HG03066 (cell line): ENCODE measurements around the gene NPDC1.
"Not testable (repeated sequence)": the region's sequence is repeated elsewhere in the genome, so short reads cannot be mapped to it uniquely, and the experiment has no call there.

Experiments used
- ATAC-seq: cut with Tn5 transposase; IDR thresholded peaks from one replicate; pipeline ENCODE4 v1.9.1; 2021; ENCODE audit warnings: low read depth; ENCODE audit not compliant: unreplicated experiment

The NPDC1 gene

DNA sequence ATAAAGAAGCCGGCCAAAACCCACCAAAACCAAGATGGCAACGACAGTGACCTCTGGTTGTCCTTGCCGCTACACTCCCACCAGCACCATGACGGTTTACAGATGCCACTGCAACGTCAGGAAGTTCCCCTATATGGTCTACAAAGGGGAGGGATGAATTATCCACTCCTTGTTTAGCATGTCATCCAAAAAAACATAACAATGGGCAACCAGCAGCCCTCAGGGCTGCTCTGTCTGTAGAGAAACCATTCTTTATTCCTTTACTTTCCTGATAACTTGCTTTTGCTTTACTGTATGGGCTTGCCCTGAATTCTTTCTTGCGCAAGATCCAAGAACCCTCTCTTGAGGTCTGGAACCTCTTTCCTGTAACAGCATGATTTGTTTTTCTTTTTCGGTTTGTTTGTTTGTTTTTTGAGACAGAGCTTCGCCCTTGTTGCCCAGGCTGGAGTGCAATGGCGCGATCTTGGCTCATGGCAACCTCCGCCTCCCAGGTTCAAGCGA is 29.3 kb upstream of the NPDC1 start:
- ATAC-seq: no peak

DNA sequence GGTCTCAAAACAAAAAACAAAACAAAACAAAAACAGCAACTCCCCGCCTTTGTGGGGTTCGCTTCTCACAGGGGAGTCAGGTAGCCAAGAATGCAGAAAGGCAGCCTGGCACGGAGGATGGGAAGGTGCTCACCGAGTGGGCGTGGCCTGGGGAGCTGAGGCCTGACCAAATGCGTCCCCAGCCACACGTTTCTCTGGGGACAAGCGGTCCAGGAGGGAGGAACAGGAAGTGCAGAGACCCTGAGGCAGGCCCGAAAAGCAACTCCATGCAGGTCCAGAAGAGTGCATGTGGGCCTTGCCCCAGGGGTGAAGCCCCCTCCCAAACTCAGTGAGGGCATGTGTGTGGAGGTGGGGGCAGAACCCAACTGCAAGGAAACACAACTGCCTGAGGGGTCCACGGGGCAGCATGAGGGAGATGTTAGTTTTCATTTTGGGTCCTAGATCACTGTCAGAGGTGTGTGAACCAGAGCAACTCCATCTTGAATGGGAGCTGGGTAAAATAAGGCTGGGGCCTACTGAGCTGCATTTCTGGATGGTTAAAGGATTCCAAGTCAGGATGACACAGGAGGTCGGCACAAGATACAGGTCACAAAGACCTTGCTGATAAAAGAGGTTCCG is 28.8 kb upstream of the NPDC1 start:
- no peak for ATAC-seq

DNA sequence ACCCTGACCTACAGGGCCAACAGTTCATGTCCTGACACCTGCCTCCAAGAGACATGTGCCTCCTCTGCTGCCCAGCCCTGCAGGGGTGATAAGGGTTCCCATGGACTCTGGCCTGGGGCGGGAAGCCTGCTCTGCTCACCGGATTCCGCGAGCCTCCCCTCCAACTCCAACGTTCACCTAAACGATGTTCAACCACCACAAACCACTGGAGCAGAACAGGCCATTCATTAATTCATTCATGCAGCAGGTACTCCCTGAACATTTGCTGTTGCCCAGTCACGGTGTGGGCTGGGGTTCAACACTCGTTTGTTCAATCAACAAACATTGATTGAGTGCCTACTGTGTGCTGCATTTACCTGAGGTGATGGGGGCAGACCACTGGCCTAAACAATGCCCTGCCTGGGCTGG is 28.0 kb upstream of the NPDC1 start:
- no peak for ATAC-seq

DNA sequence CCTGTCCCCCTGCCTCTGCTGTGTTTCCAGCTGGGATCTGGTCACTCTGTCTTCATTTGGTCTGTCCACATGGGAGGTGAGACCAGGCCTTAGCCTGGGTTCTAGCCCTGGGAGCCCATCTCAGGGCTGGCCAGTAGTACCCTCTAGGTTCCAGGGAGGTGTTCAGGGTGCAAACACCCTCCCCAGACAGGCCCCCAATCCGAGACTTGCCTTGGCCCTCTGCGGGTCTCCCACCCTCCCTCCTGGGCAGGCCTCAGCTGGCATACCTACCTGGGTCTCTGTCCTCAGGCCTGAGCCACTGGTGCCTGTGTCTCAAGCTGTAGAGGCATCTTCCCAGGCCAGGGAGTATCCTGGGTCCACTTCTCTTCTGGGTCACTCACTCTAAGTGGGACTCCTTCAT is 25.3 kb upstream of the NPDC1 start:
- ATAC-seq: no peak

DNA sequence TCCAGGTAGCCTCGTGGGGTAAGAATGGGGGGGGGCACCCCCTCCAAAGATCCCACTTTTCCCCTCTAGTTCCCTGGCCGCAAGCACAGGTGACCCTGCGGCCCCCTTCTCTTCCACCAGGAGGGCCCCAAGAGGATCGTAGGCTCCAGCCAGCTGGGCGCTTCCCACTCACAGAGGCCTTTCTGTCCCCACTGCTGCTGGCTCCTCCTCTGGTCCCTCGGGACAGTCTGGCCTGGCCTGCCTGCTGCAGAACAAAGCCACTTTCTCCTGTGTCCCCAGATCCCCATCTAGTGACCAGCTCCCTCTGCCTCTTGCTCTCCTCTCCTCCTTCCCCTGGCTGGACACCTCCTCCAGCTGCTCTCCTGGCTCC is 24.9 kb upstream of the NPDC1 start:
- ATAC-seq: no peak

DNA sequence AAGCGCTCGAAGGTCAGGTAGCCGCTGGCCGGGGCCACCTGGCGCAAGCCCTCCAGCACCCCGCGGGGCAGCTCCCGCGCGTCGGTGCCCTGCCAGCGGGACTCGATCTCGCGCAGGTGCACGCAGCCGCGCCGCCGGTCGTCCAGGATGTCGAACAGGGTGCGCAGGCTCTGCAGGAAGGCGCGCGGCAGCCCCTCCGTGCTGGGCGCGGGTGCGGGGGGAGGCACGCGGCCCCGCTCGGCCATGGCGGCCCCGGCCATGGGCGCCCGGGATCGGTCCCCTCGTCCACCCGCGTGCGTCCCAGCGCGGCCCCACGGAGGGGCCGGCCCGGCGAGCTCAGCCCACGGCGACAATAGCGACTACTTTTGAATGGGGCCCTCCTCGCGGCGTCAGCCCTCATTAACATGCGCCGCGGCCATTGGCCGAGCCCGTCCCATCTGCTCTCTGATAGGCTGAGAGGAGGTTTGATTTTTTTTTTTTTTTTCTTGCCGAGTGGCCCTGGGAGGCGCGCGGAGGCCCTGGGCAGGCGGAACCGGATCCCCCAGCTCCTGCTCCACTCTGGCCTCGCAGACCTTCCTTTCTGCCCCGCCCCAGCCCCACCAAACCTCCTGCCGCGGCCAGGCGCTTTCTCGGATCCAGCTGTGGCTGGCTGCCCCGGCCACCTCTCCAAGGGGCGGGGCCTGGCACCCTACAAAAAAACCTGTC is 24.4 kb upstream of the NPDC1 start, which contains the start of gene SAPCD2:
TSS of gene SAPCD2 (minus strand) at position 357 of the 705 bp plus-strand sequence. CDS start at position 260, 97 bp downstream.
- peak; percentile 76 for ATAC-seq

DNA sequence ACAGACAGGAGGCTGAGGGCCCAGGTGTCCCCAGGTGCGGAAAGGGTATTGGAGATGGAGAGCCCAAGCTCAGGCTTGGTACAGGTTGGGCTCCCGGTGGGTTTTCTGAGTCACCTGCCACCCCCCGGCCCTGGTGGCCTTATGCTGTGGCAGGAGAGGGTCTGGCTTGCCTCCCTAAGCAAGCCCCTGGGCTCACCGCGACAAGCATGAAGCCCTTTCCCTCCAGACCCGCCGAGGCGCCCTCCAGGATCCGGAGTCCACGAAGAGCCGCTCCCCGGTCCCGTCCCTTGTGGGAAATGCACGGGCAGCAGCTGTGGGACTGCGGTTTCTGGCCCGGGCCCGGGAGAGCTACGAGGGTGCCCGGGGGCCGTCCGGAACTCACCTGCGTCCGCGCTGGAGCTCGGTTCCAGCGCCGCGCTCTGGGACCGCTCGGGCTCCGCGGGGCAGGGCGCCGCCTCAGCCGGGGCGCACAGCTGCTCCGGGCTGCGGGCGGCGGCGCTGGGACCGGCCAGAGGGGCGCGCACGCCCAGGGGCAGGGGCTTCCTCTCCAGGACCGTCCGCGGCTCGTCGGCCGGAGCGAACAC is 23.6 kb upstream of the NPDC1 start:
- no peak for ATAC-seq

DNA sequence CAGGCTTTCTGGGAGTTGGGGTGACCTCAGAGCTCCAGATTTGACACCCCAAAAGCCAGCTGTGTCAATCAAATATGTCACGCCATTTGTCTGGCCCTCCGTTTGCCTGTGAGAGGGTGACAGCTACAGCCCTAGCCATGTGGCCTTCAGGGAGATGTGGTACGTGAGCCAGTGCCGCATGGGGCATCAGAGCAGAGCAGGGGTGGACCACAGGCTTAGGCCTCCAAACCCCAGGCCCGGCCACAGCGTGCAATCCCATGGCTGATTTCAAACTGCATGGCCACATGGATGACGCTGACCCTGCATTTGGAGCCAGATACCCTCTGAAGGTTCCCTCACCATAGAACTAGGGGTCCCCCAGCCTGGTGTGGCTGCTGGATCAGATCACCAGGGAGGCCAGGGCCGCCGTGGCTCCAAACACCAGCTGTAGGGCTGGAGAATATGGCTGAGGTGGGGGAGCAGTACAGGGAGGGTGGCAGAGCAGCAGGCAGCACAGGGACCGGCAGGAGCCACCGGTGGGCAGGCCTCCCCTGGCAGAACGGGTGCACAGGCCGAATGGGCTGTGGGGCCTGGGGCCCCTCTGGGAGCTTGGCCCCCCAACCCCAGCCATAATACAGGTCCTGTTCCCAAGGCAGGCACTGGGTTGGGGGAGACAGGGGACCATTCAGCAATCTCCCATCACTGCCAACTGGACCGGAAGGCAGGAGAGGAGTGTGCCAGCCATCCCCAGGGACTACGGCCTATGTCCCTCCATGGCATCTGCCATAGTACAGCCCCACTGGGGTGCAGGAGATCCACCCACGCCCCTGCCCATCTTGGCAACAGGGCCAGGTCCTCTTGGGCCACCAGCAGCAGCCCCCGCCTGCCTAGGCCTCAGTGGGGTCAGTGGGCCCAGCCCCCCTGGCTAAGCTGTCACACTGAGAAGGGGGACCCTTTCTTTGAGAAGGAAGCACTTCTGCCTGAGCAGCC is 22.8 kb upstream of the NPDC1 start:
- ATAC-seq: no peak

DNA sequence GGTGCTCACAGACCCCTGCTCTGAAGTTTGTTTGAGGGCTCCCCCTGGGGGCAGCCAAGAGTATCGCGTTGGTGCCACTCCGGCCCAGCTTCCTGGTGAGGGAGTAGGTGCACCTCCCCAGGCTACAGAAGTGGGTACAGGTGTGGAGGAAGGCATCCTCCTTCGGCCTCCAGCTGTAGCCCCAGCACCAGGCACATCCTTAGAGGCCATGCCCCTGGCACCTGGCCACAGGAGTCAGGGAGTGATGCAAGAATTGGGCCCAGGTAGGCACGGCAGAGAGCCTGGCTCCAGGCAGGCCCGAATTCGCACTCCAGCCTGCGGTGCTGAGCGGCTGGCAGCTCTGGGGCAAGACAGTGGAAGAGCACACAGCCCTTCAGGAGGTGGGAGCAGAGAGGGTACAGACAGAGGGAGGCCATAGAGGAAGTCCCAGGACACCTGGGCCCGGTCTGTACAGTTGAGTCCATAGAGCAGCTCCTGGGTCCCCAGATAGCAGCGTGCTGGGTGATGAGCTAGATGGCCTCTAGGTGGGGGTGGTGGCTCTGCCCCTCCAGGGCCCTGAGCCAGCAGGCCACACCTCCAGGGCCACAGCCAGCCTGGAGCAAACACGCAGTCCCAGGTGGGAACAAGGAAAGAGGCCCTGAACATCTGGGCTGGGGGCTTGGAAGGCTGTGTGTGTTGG is 22.0 kb upstream of the NPDC1 start:
- ATAC-seq: no peak

DNA sequence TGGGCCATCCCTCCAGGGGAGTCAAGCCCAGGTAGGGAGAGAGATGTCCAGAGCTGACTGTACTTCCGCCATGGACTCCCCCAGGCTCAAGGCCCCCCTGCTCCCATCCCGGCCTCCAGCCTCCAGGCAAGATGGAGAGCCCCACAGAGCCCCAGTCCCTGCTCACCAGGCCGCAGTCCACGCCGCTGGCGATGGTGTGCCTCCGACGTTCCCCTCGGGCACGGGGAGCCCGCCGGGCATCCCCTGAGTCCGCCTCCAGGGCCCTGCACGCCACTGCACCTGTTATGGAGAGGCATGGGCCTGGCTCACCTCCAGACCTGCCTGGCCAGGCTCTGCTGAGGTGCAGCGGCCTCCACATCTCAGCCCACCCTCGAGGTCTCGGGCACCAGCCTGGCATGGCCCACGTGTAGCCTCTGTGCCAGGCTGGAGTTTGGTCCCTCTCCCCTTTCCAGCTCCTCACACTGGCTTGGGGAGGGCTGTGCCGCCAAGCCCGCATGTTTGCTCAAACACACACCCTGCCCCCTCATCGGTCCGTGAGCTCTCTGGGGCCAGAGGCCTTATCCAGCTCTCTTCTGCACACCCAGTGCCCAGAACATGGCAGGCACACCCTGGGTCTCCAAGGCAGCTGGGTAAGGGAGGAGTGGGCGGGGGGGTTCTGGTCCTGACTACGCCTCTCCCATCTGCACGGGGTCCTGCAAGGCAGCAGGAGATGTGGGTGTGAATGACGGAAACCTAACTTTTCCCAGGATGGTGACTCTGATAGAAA is 20.3 kb upstream of the NPDC1 start:
- no peak for ATAC-seq

DNA sequence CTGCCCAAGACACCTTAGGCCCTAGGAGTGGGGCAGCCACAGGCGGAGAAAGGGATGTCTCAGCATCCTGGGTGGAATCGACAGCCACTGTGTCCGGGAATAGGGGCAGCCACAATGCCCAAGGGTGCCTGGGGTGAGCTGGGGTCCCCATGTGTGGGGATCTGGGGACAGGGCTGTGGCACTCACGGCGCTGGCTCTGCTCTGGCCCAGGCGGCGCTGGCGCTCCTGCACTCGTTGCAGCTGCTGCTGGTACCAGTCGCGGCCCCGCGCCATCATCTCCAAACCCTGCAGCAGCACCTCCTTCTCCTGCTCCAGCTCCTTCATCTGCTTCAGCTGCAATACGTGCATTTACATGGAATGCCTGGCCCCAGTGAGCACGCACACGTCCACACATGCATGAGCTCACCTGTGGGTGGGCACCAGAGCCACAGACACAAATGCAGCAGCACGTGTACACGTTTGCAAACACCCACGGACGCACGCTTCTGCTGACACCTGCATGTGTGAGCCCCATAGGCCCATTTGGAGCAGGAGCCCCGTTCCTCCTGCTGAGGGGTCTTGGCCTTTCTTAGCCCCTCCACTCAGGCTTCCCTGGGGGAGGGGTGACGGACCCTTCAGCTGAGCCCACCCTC is 19.5 kb upstream of the NPDC1 start:
- no peak for ATAC-seq

DNA sequence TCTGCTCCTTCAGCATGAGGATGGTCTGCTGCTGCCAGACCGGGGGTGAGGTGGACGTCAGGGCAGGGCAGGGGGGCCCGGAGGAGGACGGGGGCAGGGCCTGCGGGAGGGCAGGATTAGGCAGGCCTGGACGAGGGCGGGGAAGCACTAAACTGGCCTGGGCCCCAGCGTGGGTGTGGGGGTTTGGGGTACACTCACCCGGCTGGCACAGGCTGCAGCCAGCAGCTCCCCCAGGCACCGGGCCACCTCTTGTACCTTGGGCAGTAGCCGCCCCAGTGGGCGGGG is 18.8 kb upstream of the NPDC1 start:
- no peak for ATAC-seq

DNA sequence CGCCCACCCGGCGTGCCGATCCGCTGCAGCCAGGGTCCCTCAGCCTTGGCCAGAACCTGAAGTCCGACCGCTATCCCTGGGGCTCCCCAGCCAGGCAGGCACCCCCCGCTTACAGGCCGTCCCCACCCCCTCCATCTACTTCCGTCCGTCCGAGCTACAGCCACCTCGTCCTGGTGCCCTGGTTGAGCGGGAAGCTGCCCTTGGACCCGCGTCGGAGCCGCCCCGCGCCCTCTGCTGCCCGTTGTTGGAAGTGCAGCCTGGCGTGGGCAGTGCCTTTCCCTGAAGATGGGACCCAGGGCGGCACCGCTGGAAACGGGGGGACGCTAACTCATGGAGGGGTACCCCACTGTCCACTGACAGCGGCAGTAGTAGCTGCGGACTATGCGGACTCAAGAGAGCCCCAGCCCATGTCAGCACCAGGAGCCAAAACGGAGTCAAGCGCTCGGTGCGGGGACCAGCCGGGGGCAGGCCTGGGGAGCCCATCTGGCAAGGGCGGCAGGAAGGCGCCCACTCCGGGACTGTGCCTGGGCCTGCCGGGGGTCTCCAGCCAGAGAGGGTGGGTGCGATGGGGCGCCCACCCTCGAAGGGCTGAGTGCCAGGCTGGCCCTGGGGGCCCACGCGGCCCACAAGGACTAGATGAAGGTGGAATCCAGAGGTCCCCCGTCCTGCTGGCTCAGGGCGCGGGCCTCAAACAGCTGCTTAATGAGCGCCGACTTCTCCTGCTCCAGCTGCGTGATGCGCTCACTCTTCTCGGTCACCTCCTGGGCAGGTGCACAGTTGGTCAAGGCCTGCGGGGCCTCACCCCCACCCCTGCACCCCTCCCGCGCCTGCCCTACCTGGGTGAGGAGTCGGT is 18.3 kb upstream of the NPDC1 start:
- ATAC-seq: no peak

DNA sequence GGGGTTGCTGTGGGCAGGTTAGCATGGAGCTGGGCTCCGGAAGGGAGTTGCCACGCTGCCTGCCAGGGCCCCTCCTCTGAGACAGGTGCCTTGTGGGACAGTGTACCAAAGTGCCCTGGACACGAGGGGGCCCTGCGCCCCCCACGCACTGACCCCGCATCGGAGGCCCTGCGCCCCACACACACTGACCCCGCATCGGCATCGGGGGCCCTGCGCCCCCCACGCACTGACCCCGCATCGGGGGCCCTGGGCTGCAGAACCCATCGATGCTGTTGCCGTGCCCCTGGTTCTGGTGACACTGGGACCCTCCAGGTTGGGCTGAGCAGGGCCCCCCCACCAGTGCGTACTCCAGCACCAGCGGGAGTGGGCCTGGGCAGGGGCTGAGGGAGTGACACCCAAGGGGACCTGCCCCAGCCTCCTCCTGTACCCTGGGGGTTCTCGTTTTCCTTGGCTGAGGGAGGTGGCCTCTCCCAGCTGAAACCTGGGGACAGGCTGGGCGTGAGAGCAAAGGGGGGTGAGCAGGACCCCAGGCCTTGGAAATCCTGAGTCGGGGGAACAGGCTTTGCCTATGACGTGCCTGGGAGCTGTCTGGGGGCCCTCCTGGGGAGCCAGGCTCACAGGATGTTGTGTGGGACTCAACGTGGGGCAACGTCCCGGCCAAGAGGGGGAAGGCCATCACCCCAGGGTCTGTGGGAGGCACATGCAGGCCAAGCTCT is 17.5 kb upstream of the NPDC1 start:
- ATAC-seq: no peak

DNA sequence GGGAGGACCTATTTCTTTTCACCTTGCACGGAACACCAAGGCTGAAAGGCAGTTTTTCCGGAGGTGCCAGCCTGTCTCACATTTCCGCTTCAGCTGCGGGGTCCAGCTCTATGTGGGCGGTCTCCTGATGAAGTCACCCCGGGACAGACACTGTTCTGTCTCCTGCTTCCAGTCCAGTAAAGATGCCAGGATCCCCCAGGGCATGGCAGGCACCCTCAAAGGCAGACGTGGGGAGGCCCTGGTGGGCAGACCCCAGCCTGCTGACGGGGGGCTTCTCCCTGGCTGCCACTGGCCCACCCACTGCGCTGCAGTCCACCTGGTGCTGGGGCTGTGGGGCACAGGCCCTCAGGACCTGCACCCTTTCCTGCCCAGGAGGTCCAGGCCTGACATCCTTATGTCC is 16.8 kb upstream of the NPDC1 start:
- ATAC-seq: not testable (repeated sequence)

DNA sequence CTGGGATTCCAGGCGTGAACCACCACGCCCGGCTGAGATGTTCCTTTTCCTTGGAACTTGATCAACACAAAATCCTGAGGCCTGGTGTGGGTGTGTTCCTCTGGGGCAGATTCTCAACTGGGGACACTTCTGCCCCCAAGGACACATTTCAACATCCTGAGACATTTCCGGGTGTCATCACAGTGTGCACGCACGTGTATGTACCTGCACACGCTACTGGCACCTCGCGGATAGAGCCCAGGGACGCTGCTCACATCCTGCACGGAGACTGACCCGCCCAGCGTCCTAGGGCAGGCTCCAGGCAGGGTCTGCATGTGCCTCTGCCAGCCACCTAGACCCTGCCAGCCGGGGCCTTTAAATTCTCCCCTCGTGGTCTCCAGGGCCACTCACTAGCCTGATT is 16.4 kb upstream of the NPDC1 start:
- ATAC-seq: no peak

DNA sequence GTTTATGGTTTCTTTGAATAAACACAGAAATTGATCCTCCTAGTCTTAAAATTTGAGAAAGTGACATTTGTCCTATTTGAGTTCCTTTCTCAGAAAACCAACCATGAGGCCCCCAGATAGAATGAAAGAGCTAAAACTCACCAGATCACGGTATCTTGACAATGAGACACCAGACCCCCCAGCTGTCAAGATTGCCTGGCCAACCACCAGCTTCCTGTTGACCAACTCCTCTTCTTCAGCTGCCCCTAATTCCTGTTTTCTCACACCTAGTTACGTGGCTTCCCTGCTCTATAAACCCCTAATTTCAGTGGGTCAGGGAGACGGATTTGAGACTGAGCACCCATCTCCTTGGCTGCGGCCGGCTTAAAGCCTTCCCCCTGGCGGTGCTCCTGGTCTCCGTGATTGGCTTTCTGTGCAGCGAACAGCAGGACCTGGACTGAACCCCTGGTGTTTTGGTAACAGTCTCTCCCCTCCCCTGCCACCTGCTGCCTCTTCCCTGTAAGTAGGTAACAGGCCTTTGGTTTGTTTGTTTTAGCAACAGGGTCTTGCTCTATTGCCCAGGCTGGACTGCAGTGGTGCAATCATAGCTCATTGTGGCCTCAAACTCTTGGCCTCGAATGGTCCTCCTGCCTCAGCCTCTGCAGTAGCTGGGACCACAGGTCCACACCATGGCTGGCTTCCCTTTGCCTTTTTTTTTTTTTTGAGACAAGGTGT is 12.7 kb upstream of the NPDC1 start:
- no peak for ATAC-seq
